Uterus (tissue), 4 donors: ENCODE data around the gene MAP3K7. TPM values are rescaled to one million over a fixed set of nuclear protein-coding genes. Genes with fewer than 3 reads are reported as not detected.
A peak's percentile ranks its signal among the peaks of the same experiment; 100 is the strongest.

Experiments used
- DNase-seq, 2 donors: peaks; one replicate each; pipeline ENCODE4 v3.0.0-alpha.2; 2019 to 2020
- H3K27ac ChIP-seq, 2 donors: fragments of 200-600 bp; sonication (generic); 1 replicate in 1 of 2; 2 replicates in 1 of 2; pipeline ENCODE4 v1.5.1; 2016 to 2018
- H3K27me3 ChIP-seq, 2 donors: fragments of 200-600 bp; sonication (generic); one replicate each; pipeline ENCODE4 v1.5.1; 2018 to 2019; ENCODE audit warnings: control low read depth in 1 of 2
- H3K36me3 ChIP-seq, 2 donors: fragments of 200-600 bp; sonication (generic); one replicate each; pipeline ENCODE4 v1.5.1; 2019; ENCODE audit warnings: control low read depth in 1 of 2
- H3K4me1 ChIP-seq, 2 donors: fragments of 200-600 bp; sonication (generic); one replicate each; pipeline ENCODE4 v1.5.1; 2018 to 2019; ENCODE audit warnings: control low read depth in 1 of 2
- H3K4me3 ChIP-seq, 2 donors: fragments of 200-600 bp; sonication (generic); 1 replicate in 1 of 2; 2 replicates in 1 of 2; pipeline ENCODE4 v1.5.1; 2018 to 2019; ENCODE audit warnings: mild to moderate bottlenecking in 1 of 2
- H3K9me3 ChIP-seq, 2 donors: fragments of 200-600 bp; sonication (generic); one replicate each; pipeline ENCODE4 v1.5.1; 2019; ENCODE audit warnings: control low read depth in 1 of 2
- CTCF ChIP-seq, 4 experiments: fragments of 200-600 bp in 2 of 4; fragments of 450-650 bp in 2 of 4; sonication (generic) in 2 of 4; IDR thresholded peaks; one replicate each; pipeline ENCODE4 v1.5.1; 2016 to 2019; ENCODE audit warnings: antibody characterized with exemption in 4 of 4, mild to moderate bottlenecking in 2 of 4, moderate library complexity in 1 of 4
- POLR2A ChIP-seq, 2 donors: fragments of 450-650 bp; IDR thresholded peaks; one replicate each; pipeline ENCODE4 v1.6.1; 2016; ENCODE audit warnings: antibody characterized with exemption in 2 of 2, mild to moderate bottlenecking in 1 of 2, moderate library complexity in 1 of 2
- intact Hi-C: fragments of 100-400 bp; cut with DNase I; formaldehyde crosslinking; loops from one replicate; pipeline ENCODE4 v1.15.1; 2023; ENCODE audit warnings: low total_unique reads
- total RNA-seq, 4 donors: library from RNA; depleted of rRNA in 3 of 4; stranded (reverse); fragments of >200 nt in 3 of 4; gene quantifications; one replicate each; pipeline versions ENCODE4 v1.1.0 to v1.2.4, GENCODE V29; 2014 to 2023
- donor health status: DM: yes; HTN: yes; CAD: no.

MAP3K7 gene
- total RNA-seq, 4 donors from 2014 or later, result 19.7 to 56.8 (median 27.7) TPM

- no peak for DNase-seq
- TF ChIP-seq POLR2A (IDR thresholded peaks at IDR 0.05) (no peak), CTCF (IDR thresholded peaks at IDR 0.05) (no peak)
- no peak overlapping the region for H3K4me3 ChIP-seq
- intact Hi-C loops, result no loop called here
- H3K27me3 ChIP-seq, result no peaks in the 10 kb centered on the region
- H3K27ac ChIP-seq, result peak overlapping the region; percentile 21 to 59
- no peaks in the 10 kb centered on the region for H3K4me1 ChIP-seq
- no peaks in the 10 kb centered on the region for H3K36me3 ChIP-seq
- H3K9me3 ChIP-seq, result no peaks in the 10 kb centered on the region
Observed at GRCh38 chr6:90472716-90473115, 114.2 kb downstream of the MAP3K7 start.

- Histone ChIP-seq H3K9me3 (no peaks in the 10 kb centered on the region), H3K36me3 (no peaks in the 10 kb centered on the region), H3K4me1 (no peaks in the 10 kb centered on the region), H3K4me3 (no peak overlapping the region), H3K27ac (no peak overlapping the region), H3K27me3 (no peaks in the 10 kb centered on the region)
- DNase-seq, result no peak
- no peak for TF ChIP-seq POLR2A (IDR thresholded peaks at IDR 0.05)
- intact Hi-C loops, result no loop called here
Observed at GRCh38 chr6:90471263-90471662, 115.6 kb downstream of the MAP3K7 start.

GRCh38 chr6:90469906-90470305 is 117.0 kb downstream of the MAP3K7 start:
- TF ChIP-seq POLR2A (IDR thresholded peaks at IDR 0.05) (no peak), CTCF (IDR thresholded peaks at IDR 0.05) (no peak)
- H3K27ac ChIP-seq, result no peak overlapping the region
- H3K4me1 ChIP-seq, result no peaks in the 10 kb centered on the region
- intact Hi-C loops, result no loop called here
- DNase-seq, result no peak
- H3K9me3 ChIP-seq, result no peaks in the 10 kb centered on the region
- no peak overlapping the region for H3K4me3 ChIP-seq
- H3K27me3 ChIP-seq, result no peaks in the 10 kb centered on the region
- no peaks in the 10 kb centered on the region for H3K36me3 ChIP-seq

- Histone ChIP-seq H3K27me3 (no peaks in the 10 kb centered on the region), H3K9me3 (no peaks in the 10 kb centered on the region), H3K4me1 (no peaks in the 10 kb centered on the region), H3K27ac (no peak overlapping the region), H3K36me3 (no peaks in the 10 kb centered on the region), H3K4me3 (no peak overlapping the region)
- intact Hi-C loops, result no loop called here
- no peak for DNase-seq
- TF ChIP-seq CTCF (IDR thresholded peaks at IDR 0.05), result no peak
- TF ChIP-seq POLR2A (IDR thresholded peaks at IDR 0.05), result no peak
Observed at GRCh38 chr6:90468859-90469258, 118.0 kb downstream of the MAP3K7 start.

GRCh38 chr6:90468080-90468479 is 118.8 kb downstream of the MAP3K7 start:
- Histone ChIP-seq H3K4me1 (no peaks in the 10 kb centered on the region), H3K4me3 (no peak overlapping the region), H3K9me3 (no peaks in the 10 kb centered on the region), H3K36me3 (no peaks in the 10 kb centered on the region), H3K27me3 (no peaks in the 10 kb centered on the region), H3K27ac (no peak overlapping the region)
- intact Hi-C loops, result no loop called here
- TF ChIP-seq POLR2A (IDR thresholded peaks at IDR 0.05) (no peak), CTCF (IDR thresholded peaks at IDR 0.05) (no peak)
- DNase-seq, result no peak

GRCh38 chr6:90467546-90467945 is 119.3 kb downstream of the MAP3K7 start:
- TF ChIP-seq CTCF (IDR thresholded peaks at IDR 0.05) (no peak), POLR2A (IDR thresholded peaks at IDR 0.05) (no peak)
- intact Hi-C loops, result no loop called here

More at GRCh38 chr6:90467546-90467945, 119.3 kb downstream of the MAP3K7 start:
- Histone ChIP-seq H3K4me3 (no peak overlapping the region), H3K27me3 (no peaks in the 10 kb centered on the region), H3K36me3 (no peaks in the 10 kb centered on the region), H3K4me1 (no peaks in the 10 kb centered on the region), H3K27ac (no peak overlapping the region), H3K9me3 (no peaks in the 10 kb centered on the region)
- no peak for DNase-seq
